Measurements from ENCODE around the gene SNX18. TPM values are rescaled to one million over a fixed set of nuclear protein-coding genes. Genes with fewer than 3 reads are reported as not detected.
"Not testable (repeated sequence)": the region's sequence is repeated elsewhere in the genome, so short reads cannot be mapped to it uniquely, and the experiment has no call there.

SNX18 gene
- polyA plus RNA-seq, 3 donors = 30.9 to 34.6 (median 33.0) TPM

- DNase-seq (ENCODE audit: low read depth in 3 of 3, low spot score in 2 of 3) = no peak
Observed at GRCh38 chr5:54518818-54519508, 1.4 kb downstream of the SNX18 start.

- DNase-seq (ENCODE audit: low read depth in 3 of 3, low spot score in 2 of 3) = no peak
Observed at GRCh38 chr5:54519509-54519876, 1.9 kb downstream of the SNX18 start.

- no peak for DNase-seq (ENCODE audit: low read depth in 3 of 3, low spot score in 2 of 3)
Observed at GRCh38 chr5:54520438-54520846, 2.9 kb downstream of the SNX18 start.

- no peak for DNase-seq (ENCODE audit: low read depth in 3 of 3, low spot score in 2 of 3)
Observed at GRCh38 chr5:54520940-54521339, 3.4 kb downstream of the SNX18 start.

GRCh38 chr5:54521856-54522479 lies 4.4 kb downstream of the SNX18 start:
- no peak for DNase-seq (ENCODE audit: low read depth in 3 of 3, low spot score in 2 of 3)

GRCh38 chr5:54523534-54523933 lies 6.0 kb downstream of the SNX18 start:
- no peak for DNase-seq (ENCODE audit: low read depth in 3 of 3, low spot score in 2 of 3)

GRCh38 chr5:54524082-54524481 lies 6.5 kb downstream of the SNX18 start:
- DNase-seq (ENCODE audit: low read depth in 3 of 3, low spot score in 2 of 3) = no peak

- DNase-seq (ENCODE audit: low read depth in 3 of 3, low spot score in 2 of 3) = no peak
Observed at GRCh38 chr5:54524704-54525103, 7.1 kb downstream of the SNX18 start.

- DNase-seq (ENCODE audit: low read depth in 3 of 3, low spot score in 2 of 3) = no peak
Observed at GRCh38 chr5:54525261-54525660, 7.7 kb downstream of the SNX18 start.

- no peak for DNase-seq (ENCODE audit: low read depth in 3 of 3, low spot score in 2 of 3)
Observed at GRCh38 chr5:54525692-54526091, 8.1 kb downstream of the SNX18 start.

GRCh38 chr5:54526604-54527288 lies 9.2 kb downstream of the SNX18 start:
- DNase-seq (ENCODE audit: low read depth in 3 of 3, low spot score in 2 of 3) = no peak

GRCh38 chr5:54528633-54529209 lies 11.2 kb downstream of the SNX18 start:
- DNase-seq (ENCODE audit: low read depth in 3 of 3, low spot score in 2 of 3) = no peak

- DNase-seq (ENCODE audit: low read depth in 3 of 3, low spot score in 2 of 3) = no peak
Observed at GRCh38 chr5:54529565-54529964, 12.0 kb downstream of the SNX18 start.

GRCh38 chr5:54531546-54531945 lies 14.0 kb downstream of the SNX18 start:
- DNase-seq (ENCODE audit: low read depth in 3 of 3, low spot score in 2 of 3) = no peak

- no peak for DNase-seq (ENCODE audit: low read depth in 3 of 3, low spot score in 2 of 3)
Observed at GRCh38 chr5:54533541-54534190, 16.1 kb downstream of the SNX18 start.

GRCh38 chr5:54534191-54535004 lies 16.8 kb downstream of the SNX18 start:
- DNase-seq (ENCODE audit: low read depth in 3 of 3, low spot score in 2 of 3) = no peak

- DNase-seq (ENCODE audit: low read depth in 3 of 3, low spot score in 2 of 3) = no peak
Observed at GRCh38 chr5:54535149-54535844, 17.7 kb downstream of the SNX18 start.

- DNase-seq (ENCODE audit: low read depth in 3 of 3, low spot score in 2 of 3) = not testable (repeated sequence)
Observed at GRCh38 chr5:54536375-54536774, 18.8 kb downstream of the SNX18 start.

- DNase-seq (ENCODE audit: low read depth in 3 of 3, low spot score in 2 of 3) = not testable (repeated sequence)
Observed at GRCh38 chr5:54536861-54537260, 19.3 kb downstream of the SNX18 start.

- DNase-seq (ENCODE audit: low read depth in 3 of 3, low spot score in 2 of 3) = no peak
Observed at GRCh38 chr5:54537725-54538124, 20.2 kb downstream of the SNX18 start.
